Fibroblast of lung (primary cell): ENCODE data around the gene SH2D3C. TPM values are rescaled to one million over a fixed set of nuclear protein-coding genes. Genes with fewer than 3 reads are reported as not detected.
A peak's percentile ranks its signal among the peaks of the same experiment; 100 is the strongest.

Experiments
- DNase-seq, 2 donors: peaks; one replicate each; pipeline versions ENCODE4 v3.0.0 to v3.0.0-alpha.2; 2010; ENCODE audit warnings: low read depth in 2 of 2
- H2AFZ ChIP-seq: 2 replicates; pipeline ENCODE4 v1.5.1; 2012; ENCODE audit warnings: low read length, control low read depth, inconsistent platforms
- H3K27ac ChIP-seq: 2 replicates; pipeline ENCODE4 v1.5.1; 2011; ENCODE audit warnings: low read length, control low read depth; ENCODE audit not compliant: insufficient read depth
- H3K27me3 ChIP-seq: 2 replicates; pipeline ENCODE4 v1.5.1; 2011; ENCODE audit warnings: mild to moderate bottlenecking, low read length; ENCODE audit not compliant: control insufficient read depth, insufficient read depth
- H3K36me3 ChIP-seq: 2 replicates; pipeline ENCODE4 v1.5.1; 2011; ENCODE audit warnings: low read length; ENCODE audit not compliant: control insufficient read depth, insufficient read depth
- H3K4me1 ChIP-seq: 2 replicates; pipeline ENCODE4 v1.5.1; 2011; ENCODE audit warnings: low read length; ENCODE audit not compliant: control insufficient read depth, insufficient read depth; ENCODE audit errors: extremely low read depth
- H3K4me2 ChIP-seq: 2 replicates; pipeline ENCODE4 v1.5.1; 2011; ENCODE audit warnings: low read length, control low read depth; ENCODE audit not compliant: insufficient read depth; ENCODE audit errors: extremely low read depth
- H3K4me3 ChIP-seq, 4 experiments: fragments of 200-600 bp in 1 of 4; sonication (generic) in 1 of 4; replicated peaks in 1 of 4; 2 replicates each; pipeline ENCODE4 v1.5.1; 2011 to 2016; ENCODE audit warnings: low read length in 4 of 4, low read depth in 3 of 4, mild to moderate bottlenecking in 3 of 4, control low read depth in 2 of 4, inconsistent platforms in 1 of 4, mixed read lengths in 1 of 4; ENCODE audit not compliant: insufficient read depth in 1 of 4; ENCODE audit errors: control extremely low read depth in 1 of 4
- H3K79me2 ChIP-seq: 2 replicates; pipeline ENCODE4 v1.5.1; 2012; ENCODE audit warnings: mild to moderate bottlenecking, low read length, inconsistent platforms; ENCODE audit not compliant: control insufficient read depth, insufficient read depth
- H3K9ac ChIP-seq: 2 replicates; pipeline ENCODE4 v1.5.1; 2011; ENCODE audit warnings: mild to moderate bottlenecking, low read length, control low read depth; ENCODE audit not compliant: insufficient read depth
- H3K9me3 ChIP-seq: 2 replicates; pipeline ENCODE4 v1.5.1; 2012; ENCODE audit warnings: low read depth, low read length; ENCODE audit not compliant: control insufficient read depth, insufficient read depth
- H4K20me1 ChIP-seq: 2 replicates; pipeline ENCODE4 v1.5.1; 2011; ENCODE audit warnings: low read length; ENCODE audit not compliant: control insufficient read depth, insufficient read depth; ENCODE audit errors: extremely low read depth
- EZH2 ChIP-seq: IDR thresholded peaks from 2 replicates; pipeline ENCODE4 v1.5.1; 2012; ENCODE audit warnings: low read length, control low read depth, mild to moderate bottlenecking; ENCODE audit errors: missing control alignments
- polyA plus RNA-seq, 2 donors: library from polyadenylated mRNA; depleted of rRNA in 1 of 2; stranded (reverse) in 1 of 2; unstranded in 1 of 2; fragments of >200 nt; gene quantifications; 2 replicates each; pipeline ENCODE4 v1.2.1, GENCODE V29; 2011 to 2012; ENCODE audit warnings: missing spikeins in 1 of 2
- total RNA-seq: library from RNA; depleted of rRNA; stranded (reverse); fragments of >200 nt; gene quantifications from 2 replicates; pipeline ENCODE4 v1.2.1, GENCODE V29; 2014
- TF ChIP-seq, protein P1 (sequence below), 2 donors: IDR thresholded peaks in 1 of 2; conservative IDR thresholded peaks in 1 of 2; 1 replicate in 1 of 2; 2 replicates in 1 of 2; pipeline ENCODE4 v1.5.1; 2011 to 2012; ENCODE audit warnings: low read length in 2 of 2, control low read depth in 1 of 2, inconsistent platforms in 1 of 2, low read depth in 1 of 2, mild to moderate bottlenecking in 1 of 2

Gene SH2D3C
- total and polyA plus RNA-seq, 2 donors (not counting 1 experiment from before 2014, with no cell fraction given), result 1.2 TPM; not detected in 1

DNA sequence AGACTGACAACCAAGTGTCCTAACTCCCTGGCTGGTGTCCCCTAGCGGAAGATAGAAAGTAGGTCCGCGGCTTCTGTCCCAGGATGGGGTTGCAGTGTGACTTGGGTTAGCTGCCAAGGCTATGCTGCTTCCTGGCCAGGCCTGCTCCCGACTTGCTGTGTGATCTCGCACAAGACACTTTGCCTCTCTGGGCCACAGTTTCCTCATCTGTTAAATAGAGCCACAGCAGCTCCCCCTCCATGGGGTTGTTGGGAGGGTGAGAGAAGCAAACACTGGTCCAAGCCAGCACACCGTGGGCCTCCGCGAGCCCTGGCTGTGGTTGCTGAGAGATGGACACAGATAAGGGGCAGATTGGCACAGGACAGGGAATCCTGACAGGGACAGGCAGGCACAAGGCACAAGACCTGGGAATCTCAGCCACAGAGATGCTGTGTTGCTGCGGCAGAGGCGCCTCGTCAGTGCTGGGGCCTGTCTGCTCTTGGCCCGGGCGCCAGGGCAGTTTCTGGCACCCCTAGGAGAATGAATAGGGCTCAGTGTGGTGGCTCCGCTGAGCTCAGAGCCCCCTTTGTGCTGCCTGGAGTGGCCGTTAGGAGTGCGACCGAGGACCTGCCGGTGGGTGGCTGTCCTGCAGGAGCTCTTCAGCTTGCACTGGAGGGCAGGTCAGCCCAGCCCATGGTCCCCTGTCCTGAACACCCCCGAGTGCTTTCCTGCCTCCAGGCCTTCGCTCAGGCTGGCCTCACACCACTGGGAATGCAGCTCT is 1.8 kb upstream of the SH2D3C start:
- no peak for TF ChIP-seq EZH2
- TF ChIP-seq, protein P1, sequence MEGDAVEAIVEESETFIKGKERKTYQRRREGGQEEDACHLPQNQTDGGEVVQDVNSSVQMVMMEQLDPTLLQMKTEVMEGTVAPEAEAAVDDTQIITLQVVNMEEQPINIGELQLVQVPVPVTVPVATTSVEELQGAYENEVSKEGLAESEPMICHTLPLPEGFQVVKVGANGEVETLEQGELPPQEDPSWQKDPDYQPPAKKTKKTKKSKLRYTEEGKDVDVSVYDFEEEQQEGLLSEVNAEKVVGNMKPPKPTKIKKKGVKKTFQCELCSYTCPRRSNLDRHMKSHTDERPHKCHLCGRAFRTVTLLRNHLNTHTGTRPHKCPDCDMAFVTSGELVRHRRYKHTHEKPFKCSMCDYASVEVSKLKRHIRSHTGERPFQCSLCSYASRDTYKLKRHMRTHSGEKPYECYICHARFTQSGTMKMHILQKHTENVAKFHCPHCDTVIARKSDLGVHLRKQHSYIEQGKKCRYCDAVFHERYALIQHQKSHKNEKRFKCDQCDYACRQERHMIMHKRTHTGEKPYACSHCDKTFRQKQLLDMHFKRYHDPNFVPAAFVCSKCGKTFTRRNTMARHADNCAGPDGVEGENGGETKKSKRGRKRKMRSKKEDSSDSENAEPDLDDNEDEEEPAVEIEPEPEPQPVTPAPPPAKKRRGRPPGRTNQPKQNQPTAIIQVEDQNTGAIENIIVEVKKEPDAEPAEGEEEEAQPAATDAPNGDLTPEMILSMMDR (conservative IDR thresholded peaks at IDR 0.05 in 1 of 2, IDR thresholded peaks at IDR 0.05 in 1 of 2; ENCODE audit: low read depth in 1 of 2, low read length in 2 of 2), result no peak
- no peaks in the 10 kb centered on the region for H4K20me1 ChIP-seq
- H2AFZ ChIP-seq, result no peak overlapping the region
- no peaks in the 10 kb centered on the region for H3K36me3 ChIP-seq
- H3K4me3 ChIP-seq, result no peak overlapping the region
- H3K79me2 ChIP-seq, result no peaks in the 10 kb centered on the region
- H3K27ac ChIP-seq, result no peak overlapping the region
- no peak for DNase-seq
- no peaks in the 10 kb centered on the region for H3K4me1 ChIP-seq
- no peak overlapping the region for H3K4me2 ChIP-seq
- no peaks in the 10 kb centered on the region for H3K27me3 ChIP-seq
- no peak overlapping the region for H3K9ac ChIP-seq
- H3K9me3 ChIP-seq, result no peaks in the 10 kb centered on the region

DNA sequence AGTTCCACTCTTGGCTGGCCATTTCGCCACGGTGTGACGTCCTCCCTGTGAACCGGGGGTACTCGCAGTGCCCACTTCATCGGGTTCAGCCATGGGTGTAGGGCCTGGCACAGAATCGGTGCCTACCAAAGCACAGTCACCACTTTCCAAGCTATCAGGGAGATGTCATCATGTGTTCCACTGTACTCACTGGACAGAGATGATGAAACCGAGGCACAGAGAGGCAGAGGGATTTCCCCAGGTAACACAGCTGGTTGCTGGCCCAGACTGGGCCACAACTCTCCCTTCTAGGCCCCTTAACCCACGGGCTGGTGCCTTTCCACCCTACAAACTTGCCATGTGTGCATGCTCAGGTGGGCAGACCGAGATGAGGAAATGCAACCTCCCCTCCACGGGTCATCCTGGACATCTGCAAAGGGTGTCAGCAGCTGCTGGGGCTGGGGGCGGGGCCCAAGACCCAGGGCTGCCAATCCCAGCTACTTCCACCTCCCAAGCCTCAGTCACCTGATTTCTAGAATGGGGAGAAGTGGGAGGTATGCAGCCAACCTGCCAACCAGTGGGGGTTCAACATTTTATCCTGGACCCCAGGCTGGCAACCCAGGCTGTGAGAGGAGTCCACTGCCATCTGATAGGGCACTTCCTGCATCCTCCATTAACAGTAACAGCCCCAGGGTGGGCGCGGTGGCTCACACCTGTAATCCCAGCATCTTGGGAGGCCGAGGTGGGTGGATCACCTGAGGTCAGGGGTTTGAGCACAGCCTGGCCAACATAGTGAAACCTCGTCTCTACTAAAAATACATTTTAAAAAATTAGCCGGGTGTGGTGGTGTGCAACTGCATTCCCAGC is 893 bp upstream of the SH2D3C start:
- Histone ChIP-seq H3K4me2 (no peak overlapping the region), H3K4me1 (no peaks in the 10 kb centered on the region), H3K4me3 (no peak overlapping the region), H3K36me3 (no peaks in the 10 kb centered on the region), H2AFZ (no peak overlapping the region), H4K20me1 (no peaks in the 10 kb centered on the region), H3K9ac (no peak overlapping the region), H3K79me2 (no peaks in the 10 kb centered on the region), H3K27ac (no peak overlapping the region), H3K9me3 (no peaks in the 10 kb centered on the region), H3K27me3 (peaks cover under 1% of the 10 kb centered on the region)
- peak in 1 of 2 donors; percentile 49 for DNase-seq
- no peak for TF ChIP-seq EZH2
- TF ChIP-seq, protein P1 (conservative IDR thresholded peaks at IDR 0.05 in 1 of 2, IDR thresholded peaks at IDR 0.05 in 1 of 2; ENCODE audit: low read depth in 1 of 2, low read length in 2 of 2), result no peak

DNA sequence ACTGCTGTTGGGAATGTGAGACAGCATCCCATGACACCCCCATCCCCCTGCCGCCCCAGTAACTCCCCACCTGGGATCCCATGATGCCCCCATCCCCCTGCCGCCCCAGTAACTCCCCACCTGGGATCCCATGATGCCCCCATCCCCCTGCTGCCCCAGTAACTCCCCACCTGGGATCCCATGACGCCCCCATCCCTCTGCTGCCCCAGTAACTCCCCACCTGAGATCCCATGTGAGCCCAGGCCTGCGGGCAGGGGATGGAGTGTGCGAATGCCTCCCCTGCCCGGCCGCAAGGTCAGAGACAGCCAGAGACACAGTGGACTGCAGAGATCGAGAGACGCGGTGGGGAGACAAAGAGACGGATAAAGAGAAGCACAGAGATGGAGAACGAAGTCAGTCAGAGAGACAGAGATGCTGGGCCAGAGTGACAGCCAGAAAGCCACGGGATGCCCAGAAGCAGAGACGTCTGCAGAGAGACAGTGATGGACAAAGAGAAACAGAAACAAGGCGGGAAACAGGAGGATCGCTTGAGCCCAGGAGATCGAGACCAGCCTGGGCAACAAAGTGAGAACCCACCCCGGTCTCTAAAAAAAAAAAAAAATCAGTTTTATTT is 992 bp downstream of the SH2D3C start:
- Histone ChIP-seq H3K4me3 (no peak overlapping the region), H3K9ac (no peak overlapping the region), H3K79me2 (no peaks in the 10 kb centered on the region), H3K4me1 (no peaks in the 10 kb centered on the region), H3K4me2 (no peak overlapping the region), H4K20me1 (no peaks in the 10 kb centered on the region), H3K27me3 (peaks cover 6% of the 10 kb centered on the region), H2AFZ (no peak overlapping the region), H3K27ac (no peak overlapping the region), H3K36me3 (no peaks in the 10 kb centered on the region), H3K9me3 (no peaks in the 10 kb centered on the region)
- TF ChIP-seq, protein P1 (conservative IDR thresholded peaks at IDR 0.05 in 1 of 2, IDR thresholded peaks at IDR 0.05 in 1 of 2; ENCODE audit: low read depth in 1 of 2, low read length in 2 of 2), result no peak
- no peak for TF ChIP-seq EZH2
- DNase-seq, result no peak
